GM19372 (cell line): Measurements from ENCODE around the gene KRT1.

Source experiments
- ATAC-seq: cut with Tn5 transposase; IDR thresholded peaks from one replicate; pipeline ENCODE4 v1.9.1; 2021; ENCODE audit warnings: mild to moderate bottlenecking, low read depth, moderate library complexity; ENCODE audit not compliant: unreplicated experiment

KRT1 gene

GRCh38 chr12:52643233-52644077 is 36.8 kb downstream of the KRT1 start:
- ATAC-seq: no peak

GRCh38 chr12:52641468-52641867 is 38.7 kb downstream of the KRT1 start:
- no peak for ATAC-seq

GRCh38 chr12:52637299-52637698 is 42.9 kb downstream of the KRT1 start:
- ATAC-seq: no peak

GRCh38 chr12:52636592-52637258 is 43.5 kb downstream of the KRT1 start:
- no peak for ATAC-seq

GRCh38 chr12:52636189-52636588 is 44.0 kb downstream of the KRT1 start:
- no peak for ATAC-seq

- no peak for ATAC-seq
These were observed 45.7 kb downstream of the KRT1 start for GRCh38 chr12:52634266-52635056.

- ATAC-seq: no peak
These were observed 46.8 kb downstream of the KRT1 start for GRCh38 chr12:52633383-52633782.

- no peak for ATAC-seq
These were observed 47.6 kb downstream of the KRT1 start for GRCh38 chr12:52632656-52633055.

GRCh38 chr12:52631676-52632459 is 48.3 kb downstream of the KRT1 start:
- ATAC-seq: no peak

- no peak for ATAC-seq
These were observed 48.9 kb downstream of the KRT1 start for GRCh38 chr12:52631264-52631663.

GRCh38 chr12:52630599-52631200 is 49.5 kb downstream of the KRT1 start:
- no peak for ATAC-seq

GRCh38 chr12:52630008-52630500 is 50.2 kb downstream of the KRT1 start:
- ATAC-seq: no peak

- no peak for ATAC-seq
These were observed 50.8 kb downstream of the KRT1 start for GRCh38 chr12:52629281-52630007.

- no peak for ATAC-seq
These were observed 51.4 kb downstream of the KRT1 start for GRCh38 chr12:52628841-52629240.

GRCh38 chr12:52628111-52628507 is 52.1 kb downstream of the KRT1 start:
- no peak for ATAC-seq

- ATAC-seq: no peak
These were observed 52.7 kb downstream of the KRT1 start for GRCh38 chr12:52627395-52628110.
